Superior temporal gyrus (tissue), 1 donor: ENCODE results near the gene DNAH11.
A peak's percentile ranks its signal among the peaks of the same experiment; 100 is the strongest.
"Not testable (repeated sequence)": the region's sequence is repeated elsewhere in the genome, so short reads cannot be mapped to it uniquely, and the experiment has no call there.

Experiments used
- DNase-seq: peaks from one replicate; pipeline ENCODE4 v3.0.0-alpha.2; 2016; ENCODE audit errors: extremely low spot score

The DNAH11 gene

DNA sequence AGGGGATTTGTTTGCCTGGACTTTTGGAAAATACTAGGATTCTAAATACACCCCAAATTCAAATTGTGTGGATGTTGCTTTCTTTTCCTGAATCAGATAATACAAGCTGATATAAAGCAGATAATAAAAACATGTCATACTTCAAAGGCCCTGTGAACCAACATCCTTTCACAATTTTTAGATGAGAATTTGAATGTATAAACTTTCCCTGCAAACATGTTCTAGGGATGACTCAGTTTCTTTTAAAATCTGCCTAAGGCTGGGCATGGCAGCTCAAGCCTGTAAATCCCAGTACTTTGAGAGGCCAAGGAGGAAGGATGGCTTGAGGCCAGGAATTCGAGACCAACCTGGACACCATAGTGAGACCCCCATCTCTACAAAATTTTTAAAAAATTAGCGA lies 340.7 kb downstream of the DNAH11 start:
- DNase-seq = not testable (repeated sequence)

DNA sequence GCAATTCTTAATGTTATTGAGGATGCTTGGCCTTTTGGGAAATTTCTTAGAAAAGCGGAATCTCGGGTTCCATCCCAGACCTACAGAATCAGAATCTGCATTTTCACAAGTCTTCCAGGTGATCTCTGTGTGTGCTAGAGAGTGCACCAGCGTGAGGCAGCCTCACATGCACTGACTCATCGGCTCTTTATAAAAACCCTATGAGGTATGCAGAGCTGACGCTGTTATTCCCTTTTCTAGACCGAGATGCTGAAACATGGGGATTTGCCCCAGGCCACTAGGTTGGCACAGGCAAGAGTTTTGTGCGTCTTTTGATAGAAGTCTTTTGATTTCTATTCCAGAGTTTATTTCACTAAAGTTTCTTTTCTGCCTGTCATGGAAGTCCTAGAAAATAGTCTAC lies 341.7 kb downstream of the DNAH11 start:
- DNase-seq = no peak

DNA sequence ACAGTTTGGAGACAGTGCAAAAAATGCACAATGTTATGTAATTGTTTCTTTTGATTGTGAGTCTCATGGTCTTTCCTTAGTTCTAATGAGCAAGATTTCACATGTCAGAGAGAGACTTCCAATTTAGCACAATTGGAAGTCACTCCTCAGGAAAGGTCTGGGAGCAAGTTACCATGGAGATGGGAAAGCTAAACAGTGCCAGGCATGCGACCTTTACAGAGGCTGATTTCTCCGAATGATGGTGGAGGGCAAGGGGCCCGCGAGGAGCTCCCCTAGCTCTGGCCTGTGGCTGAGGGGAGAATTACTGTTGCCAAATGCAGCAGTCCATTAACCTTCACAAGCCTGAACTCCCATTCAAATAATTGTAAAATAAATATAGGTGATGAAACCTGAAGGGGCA lies 343.6 kb downstream of the DNAH11 start:
- DNase-seq = no peak

DNA sequence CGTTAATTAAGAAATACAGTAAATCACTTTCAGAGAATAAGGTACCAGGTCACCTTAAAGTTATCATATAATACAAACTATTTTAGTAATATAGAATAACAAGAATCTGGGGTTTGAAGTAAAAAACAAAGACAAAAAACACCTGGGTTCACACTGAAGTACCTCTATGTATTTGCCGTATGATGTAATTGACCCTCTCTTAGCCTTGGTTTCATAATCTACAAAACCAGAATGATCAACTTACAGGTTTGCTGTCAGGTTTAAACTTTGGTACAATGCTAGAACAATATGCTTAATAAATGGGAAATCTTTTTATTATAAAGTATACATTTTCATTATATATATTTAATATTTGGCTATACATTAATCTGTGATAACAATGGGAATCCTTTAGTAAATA lies 344.5 kb downstream of the DNAH11 start:
- DNase-seq = no peak

DNA sequence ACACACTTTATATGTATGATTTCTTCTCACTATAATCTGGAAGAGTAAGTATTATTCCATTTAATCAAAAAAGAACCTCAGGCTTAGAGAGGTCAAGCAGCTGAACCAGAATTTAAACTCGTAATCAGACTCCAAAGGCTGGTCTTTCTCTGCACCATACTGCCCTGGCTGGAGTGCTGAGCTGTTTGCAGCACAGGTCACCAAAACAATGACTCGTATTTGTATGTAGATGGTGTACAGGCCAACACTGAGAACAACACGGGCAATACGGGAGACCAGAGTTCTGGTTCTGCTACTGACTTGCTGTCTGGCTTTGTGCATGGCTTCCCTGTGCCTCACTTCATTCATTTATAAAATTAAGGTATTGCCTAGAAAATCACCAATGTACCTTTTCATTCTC lies 344.9 kb downstream of the DNAH11 start:
- no peak for DNase-seq

DNA sequence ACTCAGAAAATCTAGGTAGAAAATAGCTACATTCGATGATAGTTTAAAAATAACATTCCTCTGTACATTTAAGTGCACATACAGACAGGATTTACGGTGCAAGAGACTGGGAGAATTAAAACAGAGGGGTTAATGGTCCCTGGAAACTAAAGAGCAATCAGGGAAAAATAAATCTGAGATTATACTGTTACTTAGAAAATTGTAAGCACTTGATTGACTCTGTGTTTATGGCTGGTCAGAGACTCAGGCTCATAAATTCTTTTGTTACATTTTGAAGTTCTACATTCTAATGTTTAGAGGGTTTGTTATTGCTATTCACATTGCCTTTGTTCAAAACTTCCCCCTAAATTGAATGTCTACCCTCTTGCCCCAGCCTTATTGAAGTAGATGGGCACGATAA lies 348.5 kb downstream of the DNAH11 start:
- DNase-seq = no peak

DNA sequence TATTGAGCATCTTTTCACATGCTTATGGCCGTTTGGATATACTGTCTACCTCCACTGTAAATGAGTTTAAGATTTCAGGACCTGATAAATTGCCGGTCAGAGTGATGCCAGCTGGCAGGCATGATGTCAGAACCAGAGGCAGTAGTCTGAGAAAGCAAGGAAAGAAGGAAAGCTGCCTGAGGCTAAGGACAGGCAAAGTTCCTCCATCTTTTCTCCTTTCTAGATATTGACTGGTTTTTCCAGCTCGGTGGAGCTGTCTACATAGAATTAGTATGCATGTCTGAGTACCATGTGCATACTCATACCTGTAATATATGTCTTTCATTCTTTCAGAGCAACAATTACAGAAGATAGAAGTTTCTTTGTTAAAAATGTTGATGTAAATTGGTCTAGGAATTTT lies 350.6 kb downstream of the DNAH11 start:
- DNase-seq = no peak

DNA sequence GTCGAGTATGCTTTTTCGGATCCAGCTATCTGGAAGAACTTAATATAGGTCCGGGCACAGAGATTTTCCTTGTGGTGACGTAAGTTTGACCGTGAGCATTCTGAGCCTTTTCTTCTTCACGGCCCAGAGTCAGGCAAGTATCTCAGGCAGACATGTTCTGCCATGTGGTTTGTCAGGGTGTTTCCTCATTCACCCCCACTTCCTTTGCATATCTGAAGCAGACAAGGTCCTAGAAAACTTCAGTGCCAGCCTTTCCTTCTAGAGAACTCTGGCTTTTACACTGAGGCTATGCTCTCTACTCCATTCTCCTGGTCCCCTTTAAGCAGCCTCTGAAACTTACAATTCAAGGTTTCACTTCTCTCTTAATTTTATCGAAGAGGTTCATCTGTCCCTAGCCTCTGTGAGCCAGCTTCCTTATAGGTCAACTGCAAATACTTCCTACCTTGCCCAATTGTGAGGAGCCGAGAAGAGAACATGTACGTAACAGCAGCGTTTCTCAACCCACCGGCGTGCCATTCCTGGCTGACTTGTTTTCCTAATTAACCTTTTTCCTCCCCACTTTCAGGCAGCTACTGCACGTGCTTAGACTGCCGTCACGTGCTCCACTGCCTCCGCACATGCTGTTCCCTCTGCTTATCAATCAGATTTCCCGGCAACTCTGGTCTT lies 355.6 kb downstream of the DNAH11 start:
- DNase-seq = no peak

DNA sequence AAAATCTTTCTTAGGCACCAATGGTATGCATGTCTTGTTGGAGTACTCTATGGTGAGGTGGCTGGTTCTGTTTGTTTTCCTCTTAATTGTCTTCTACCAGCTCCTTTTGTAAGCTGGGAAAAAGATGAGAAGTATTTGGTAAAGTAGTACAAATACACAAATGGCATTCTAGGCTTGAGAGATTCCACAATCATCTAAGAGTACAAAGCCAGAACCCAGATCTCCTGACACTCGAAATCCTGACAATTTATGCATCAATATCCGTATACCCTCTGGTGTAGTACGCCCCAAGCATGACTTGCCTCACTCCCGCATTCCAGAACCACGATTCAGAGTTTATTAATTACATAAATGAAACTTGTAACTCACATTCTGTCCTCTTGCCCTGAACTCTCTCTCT lies 359.4 kb downstream of the DNAH11 start:
- no peak for DNase-seq

DNA sequence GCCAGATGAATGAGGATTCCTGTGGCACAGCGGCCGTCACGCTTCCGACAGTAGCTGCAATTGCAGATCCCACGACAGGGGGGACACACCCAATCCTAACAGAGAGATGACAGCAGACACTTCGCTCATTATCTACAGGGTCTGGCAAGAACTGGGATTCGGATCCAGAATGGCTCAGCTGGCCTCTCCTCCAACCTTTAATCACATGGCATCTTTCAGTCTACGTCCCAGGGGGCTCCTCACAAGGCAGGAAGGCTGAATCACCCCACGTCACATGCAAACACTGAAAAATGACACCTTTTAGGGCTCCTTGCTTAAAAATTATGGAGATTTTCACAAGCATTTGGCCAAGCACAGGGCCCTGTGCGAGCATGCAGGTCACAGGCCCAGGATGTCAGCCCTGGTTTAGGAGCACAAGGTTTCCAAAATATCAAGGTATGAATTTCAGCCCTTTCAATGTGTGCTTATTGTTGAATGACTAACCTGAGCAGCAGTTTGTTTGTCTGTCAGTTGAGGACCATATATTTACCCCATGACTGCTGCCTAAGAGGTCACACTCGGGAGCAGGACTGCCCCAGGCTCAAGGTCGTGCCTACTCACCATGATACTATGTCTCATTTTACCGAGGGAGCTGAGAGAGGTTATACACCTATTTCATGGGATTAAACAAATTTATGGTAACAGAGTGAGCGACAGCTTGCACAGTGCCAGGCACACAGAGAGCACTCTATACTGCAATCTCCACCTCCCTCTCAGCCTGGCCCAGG lies 360.4 kb downstream of the DNAH11 start:
- no peak for DNase-seq

DNA sequence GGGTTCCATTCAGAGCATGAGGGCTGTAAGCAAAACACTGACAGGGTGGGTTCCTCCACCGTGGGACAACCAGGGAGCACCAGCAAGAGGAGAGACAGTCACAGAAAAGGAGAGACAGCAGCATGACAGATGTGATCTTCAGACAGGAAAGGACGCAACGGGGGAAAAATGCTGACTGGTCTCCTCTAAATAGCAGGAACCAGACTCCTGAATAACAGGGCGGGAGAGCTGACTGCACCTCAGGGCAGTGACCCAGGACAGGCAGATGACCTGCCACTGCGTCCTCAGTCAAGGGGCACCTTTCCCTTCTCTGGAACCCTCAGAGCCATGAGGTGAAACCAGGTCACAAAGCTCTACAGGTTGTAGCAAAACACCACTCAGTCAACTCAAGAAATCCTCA lies 365.9 kb downstream of the DNAH11 start:
- no peak for DNase-seq

DNA sequence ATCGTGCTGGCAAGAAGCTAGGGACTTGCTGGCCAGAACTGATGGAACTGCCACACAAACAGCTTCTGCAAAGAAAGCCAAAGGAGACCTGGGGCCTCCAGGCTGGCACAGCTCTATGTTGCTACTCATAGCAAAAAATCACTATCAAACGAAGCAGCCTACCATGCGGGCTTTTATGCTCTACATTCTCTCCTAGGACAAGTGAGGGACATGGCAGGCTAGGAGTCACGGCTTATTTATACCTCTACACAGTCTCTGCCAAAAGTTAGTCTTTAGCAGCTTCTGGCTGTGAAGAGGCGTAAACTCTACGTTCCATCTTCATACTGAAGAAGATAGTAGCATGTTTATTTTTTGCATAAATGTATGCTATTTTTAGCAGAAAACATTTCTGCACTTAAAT lies 367.4 kb downstream of the DNAH11 start:
- no peak for DNase-seq

DNA sequence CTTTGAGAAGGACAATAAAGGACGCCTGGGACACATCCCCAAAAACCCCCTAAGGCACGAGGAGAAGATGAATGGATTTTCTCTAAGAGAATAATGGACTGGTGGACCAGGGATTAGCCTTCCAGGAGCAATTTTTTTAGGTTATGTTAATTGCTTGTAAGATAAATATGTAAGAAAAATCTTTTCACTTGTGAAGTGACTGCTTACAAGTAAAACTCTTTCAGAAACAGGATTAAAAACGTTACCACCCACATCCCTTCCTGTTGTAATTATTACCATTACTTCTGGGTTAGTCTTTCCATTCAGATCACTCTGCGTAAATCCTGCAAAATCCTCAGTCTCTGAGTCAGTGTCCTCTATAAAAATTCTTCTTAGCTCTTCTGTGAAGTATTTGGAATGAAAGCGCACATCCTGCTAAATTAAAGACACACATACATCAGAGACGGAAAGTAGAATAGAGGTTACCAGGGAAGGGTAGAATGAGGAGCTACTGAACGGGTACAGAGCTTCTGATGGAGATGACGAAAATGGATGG lies 368.6 kb downstream of the DNAH11 start:
- no peak for DNase-seq

DNA sequence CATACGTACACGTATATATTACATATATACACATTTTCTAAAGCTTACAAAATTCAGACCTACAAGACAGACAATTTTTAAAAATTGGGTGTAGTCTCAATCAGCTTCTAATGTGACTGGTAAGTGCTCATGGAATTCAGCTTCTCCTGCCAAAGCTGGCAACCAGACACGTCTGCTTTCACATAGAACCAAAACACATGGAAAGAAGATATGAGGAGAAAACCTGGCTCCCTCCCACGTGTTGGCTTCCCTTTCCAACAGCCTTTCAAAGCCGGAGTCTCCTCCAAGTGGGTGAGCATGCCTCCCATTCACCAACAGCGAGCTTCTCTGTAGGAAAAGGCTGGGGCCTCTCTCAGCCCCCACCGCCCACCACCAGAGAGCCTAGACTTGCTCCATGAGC lies 369.5 kb downstream of the DNAH11 start:
- peak; percentile 30 for DNase-seq

DNA sequence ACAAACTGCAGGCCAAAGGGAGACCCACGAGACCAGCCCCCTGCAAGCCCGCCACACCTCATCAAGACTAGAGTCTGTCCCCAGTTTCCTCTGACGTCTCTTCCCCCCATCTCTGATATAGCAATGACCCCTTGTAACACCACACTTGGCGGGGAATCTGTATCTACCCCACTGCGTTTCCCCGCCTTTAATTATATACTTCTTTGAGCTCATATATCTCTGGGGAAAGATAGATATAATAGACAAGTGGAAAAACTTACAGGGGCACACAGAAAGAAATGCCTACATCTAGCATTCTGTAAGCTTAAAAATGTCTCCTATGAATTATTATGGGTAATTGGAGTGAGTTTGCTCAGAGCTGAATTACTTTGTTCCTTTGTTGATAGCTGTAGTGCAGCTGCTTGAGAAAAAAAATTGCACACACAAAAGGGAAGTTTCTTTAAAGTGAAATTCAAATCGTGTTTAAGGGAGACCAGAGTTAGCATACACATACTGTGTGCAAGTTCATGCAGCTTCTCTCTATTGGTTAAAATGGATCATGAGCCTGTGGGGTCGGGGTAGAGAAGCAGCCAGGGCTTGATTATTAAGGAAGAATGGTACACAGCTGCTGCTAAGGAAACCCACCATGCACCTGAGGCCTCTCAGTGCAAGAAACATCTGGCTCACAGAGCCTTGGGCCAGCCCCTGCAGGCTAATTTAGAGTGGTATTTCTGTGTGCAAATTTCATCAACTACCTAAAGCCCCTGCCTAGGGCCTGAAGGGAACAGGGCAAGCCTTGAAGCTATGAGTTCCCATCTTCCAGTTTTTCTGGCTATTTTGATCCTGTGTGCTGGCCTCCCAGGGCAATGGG lies 370.3 kb downstream of the DNAH11 start:
- DNase-seq = no peak

DNA sequence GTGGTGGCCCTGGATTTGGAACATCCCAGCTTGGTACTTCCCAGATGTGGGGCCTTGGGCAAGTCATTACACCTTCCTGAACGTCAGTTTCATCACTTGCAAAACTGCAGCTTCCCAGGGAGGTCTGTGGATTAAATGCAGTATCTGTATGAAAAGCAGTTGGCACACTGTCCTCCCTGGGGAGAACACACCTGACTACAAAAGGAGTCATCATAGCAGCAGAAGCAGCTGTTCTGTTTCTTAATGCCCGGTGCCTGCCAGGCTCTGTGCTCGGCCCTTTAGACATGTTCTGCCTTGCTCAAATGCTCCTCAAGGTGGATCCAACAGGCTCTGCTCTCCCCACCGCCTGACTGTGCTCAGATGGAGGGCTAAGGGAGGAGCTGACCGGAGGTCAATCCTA lies 371.8 kb downstream of the DNAH11 start:
- DNase-seq = no peak

DNA sequence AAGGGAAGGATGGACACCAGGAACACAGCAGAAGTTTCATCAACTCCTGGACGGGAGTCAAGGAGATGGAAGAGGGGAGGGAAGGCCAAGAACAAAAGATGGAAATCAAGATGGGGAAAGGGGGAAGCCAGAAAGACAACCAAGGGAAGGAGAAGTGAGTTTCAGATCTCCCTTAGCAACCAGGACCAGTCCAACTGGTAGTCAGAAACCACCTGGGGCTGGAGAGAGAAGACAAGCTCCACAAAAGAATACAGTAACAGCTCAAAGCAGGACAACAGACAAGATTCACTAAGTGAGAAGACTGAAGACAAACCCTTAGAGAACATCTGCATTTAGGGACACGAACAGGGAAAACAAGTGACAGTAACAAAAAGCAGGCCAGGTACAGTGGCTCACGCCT lies 372.3 kb downstream of the DNAH11 start:
- DNase-seq = no peak

DNA sequence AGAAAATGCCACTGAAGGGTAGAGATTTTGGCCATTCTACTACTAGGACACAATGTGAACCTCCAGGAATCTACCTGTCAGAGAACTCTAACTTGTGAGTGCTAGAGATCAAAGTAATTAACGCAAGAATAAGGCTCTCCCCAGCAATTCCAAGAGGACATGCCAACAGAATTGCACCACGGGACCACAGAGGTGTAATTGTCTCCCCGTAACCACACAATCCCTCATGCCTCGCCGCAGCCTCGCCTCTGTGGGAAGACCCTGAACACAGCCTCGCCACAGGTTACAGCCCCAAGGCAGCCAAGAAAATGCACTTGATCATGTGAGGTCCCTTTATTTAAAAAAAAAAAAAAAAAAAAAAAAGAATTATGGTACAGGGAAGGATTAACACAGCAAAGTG lies 373.3 kb downstream of the DNAH11 start:
- no peak for DNase-seq

DNA sequence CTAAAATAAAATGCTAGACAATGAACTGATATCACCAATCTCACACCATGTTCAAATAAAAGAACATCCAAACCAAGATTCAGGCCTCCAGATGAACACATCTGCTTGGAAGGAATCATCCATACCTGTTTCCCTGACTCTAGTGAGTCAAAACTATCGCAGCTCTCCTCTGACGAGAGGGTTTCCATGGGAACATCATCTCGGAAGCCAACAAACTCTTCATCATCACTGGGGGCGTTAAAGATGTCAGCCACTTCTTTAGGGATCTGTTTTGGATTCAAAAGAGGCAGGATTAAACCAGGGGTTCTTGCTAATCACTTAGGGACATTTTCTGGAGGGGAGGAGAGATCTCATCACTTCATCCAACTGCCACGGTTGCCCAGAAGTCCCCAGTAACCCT lies 373.8 kb downstream of the DNAH11 start:
- no peak for DNase-seq

DNA sequence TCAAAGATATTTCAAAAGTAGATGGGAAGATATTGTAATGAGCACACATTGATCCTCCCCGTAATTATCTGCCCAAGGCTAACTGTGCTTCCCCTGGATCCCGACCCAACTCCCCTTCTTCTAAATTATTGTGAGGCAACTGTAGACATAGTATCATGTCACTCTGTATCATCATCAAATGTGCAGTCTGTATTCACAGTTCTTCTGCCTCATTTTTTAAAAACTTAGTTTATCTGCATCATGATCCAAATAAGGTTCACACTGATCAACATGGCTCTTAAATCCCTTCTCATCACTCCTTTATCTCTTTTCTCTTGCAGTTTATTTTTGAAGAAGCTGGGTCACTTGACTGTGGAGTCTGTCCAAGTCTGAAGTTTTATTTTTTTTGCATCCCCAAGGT lies 375.4 kb downstream of the DNAH11 start:
- no peak for DNase-seq

DNA sequence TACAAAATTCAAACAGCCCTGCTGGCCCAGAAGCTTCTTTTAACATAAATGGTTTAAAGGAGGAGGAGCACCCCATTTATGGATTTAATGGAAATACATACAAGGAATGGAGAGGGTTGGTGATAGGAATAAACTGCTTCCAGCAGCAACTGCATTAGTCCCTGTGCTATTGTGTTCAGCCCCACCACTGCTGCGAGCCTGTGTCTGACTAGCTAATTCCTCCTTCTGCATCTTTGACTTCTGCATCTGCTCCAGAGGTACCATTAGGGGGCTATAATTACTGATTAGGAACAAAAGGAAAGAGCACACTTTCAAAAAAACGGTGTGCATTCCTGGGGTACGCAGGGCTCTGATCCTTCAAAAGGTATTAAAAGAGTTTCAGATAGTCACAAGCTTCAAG lies 378.1 kb downstream of the DNAH11 start:
- no peak for DNase-seq

DNA sequence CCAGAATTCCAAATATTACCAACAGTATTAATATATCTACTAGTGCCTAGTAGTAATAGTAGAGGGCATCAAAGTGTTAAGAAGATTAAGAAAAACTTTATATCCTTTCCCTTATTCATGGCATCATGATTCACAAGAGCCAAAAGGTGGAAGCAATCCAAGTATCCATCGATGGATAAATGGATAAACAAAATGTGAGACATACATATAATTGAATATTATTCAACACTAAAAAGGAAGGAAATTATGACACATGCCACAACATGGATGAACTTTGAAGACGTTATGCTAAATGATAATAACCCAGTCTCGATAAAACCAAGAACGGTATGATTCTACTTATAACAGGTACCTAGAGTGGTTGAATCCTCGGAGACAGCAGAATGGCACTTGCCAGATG lies 379.8 kb downstream of the DNAH11 start:
- DNase-seq = no peak

DNA sequence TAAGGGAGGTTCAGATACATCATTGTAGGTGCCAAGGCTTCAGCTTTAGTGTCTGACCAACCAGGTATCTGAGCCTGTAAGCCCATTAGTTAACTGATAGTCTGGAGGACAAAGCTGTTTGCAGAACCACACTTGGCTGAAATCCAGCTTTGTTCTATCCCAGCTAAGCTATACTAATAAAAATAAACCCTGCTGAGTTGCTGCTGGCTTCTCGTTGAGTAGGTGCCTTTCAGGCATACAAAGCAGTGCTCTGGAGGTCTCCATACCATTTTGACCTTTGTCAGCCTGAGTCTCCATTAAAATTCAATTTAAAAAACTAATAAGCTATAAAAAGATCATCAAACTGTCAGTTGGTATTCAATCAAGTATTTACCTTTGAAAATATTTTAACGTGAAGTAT lies 380.8 kb downstream of the DNAH11 start:
- no peak for DNase-seq
